GM19193 (cell line): ENCODE data around the gene PODXL.

ENCODE experiments used
- POLR2A ChIP-seq: IDR thresholded peaks from 4 replicates; pipeline ENCODE4 v1.6.1; 2011; ENCODE audit not compliant: insufficient read depth, insufficient read length; ENCODE audit errors: extremely low read depth

The PODXL gene

DNA sequence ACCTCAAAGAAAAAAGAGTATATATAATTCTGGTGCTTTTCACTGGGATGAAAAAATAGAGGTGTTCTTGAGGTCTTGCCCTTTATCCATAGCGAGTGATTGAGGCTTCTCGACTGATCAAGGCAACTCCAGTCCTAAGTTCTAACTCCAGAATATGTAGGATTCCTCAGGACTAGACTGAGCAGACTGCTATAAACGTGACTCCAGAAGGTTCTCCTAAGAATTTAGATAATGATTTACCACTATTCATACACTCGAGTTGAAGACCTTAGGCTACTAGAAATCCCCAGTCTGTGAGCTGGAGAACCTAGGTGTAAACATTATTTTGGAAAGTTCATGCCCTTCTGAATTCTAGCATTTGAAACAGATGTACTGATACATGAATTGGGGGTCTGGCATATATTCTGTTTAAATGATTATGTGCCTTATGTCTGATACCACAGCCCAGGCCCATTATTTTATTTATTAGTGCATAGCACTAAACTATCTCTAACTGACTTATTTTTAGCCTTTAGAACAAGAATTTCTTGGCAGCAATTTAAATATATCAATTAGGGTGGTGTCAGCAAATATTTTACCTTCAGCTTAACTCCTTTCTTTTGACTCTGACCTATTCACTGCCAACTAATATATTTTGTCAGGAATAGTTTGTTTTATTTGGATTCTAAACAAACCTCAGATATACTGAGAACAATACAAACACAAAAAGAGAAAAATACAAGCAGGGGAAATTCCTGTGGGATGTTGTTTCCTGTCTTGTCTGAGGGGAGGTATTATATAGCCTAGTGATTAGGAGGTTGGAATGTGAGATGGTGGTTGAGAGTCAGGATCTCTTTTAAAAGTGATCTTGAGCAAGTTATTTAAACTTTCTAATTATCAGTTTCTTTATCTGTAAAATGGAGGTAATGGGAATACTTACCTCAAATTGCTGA lies 75.8 kb downstream of the PODXL start:
- TF ChIP-seq POLR2A = no peak

DNA sequence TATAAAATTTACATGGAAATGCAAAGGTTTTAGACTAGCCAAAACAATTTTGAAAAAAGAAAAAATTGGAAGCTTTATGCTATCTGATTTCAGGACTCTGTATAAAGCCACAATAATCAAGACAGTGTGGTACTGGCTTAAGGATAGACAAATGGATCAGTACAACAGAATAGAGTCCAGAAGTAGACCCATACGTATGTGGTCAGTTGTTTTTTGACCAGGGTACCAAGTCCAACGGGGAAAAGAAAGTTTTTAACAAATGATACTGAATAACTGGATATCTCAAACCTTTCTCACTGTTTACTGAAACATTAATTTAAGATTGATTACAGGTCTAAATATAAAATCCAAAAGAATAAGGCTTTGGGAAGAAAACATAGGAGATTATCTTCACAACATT lies 79.7 kb downstream of the PODXL start:
- TF ChIP-seq POLR2A = no peak

DNA sequence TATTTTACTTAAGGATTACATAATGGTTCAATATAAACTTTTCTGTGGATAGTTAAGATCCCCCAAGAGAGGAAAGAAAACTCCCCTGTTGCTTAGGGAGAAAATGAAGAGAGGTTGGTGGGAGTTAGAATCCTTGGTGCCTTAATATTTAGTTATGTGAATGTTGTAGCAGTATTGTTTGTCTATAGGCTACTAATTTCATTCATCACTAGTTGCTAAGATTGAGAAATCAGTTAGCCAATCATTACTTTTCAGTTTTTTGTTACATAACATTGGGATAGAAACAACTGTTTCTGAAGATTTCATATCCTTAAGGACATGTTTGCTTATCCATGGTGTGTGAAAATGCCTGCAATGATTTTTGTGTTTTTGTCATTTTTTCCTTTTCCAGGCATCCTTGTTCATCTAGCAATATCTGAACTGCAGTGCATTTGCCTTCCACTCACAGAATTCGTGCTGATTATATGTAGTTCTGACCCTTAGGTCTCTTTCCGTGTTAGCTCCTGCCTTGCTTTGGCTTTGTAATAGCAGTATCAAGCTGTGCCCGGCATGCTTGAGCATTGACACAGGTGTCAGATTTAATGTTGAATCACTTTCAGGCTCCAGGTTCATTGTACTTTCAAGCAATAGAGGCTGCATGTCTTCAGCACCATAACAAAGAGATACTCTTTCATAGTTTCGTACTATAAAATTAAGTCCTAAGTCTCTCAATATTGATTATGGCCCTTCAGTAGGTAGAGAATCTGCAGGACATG lies 85.0 kb downstream of the PODXL start:
- TF ChIP-seq POLR2A = no peak

DNA sequence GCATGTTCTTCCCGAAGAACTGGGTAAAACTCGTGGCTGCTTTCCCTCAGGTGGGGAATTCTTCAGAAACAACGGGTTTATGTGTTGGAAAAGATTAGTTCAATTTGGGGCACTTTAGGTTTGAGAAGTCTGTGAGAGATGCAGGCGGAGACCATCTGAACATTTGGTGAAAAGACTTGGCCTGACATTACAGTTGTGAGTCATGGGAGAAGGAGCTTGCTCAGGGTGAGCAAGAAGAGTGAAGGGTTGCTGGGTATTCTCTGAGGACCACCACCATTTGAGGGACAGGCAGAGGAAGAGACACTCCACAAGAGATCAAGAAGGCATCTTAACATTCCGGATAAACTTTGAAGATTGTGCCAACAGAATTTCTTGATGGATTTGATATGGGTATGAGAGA lies 88.6 kb downstream of the PODXL start:
- no peak for TF ChIP-seq POLR2A

DNA sequence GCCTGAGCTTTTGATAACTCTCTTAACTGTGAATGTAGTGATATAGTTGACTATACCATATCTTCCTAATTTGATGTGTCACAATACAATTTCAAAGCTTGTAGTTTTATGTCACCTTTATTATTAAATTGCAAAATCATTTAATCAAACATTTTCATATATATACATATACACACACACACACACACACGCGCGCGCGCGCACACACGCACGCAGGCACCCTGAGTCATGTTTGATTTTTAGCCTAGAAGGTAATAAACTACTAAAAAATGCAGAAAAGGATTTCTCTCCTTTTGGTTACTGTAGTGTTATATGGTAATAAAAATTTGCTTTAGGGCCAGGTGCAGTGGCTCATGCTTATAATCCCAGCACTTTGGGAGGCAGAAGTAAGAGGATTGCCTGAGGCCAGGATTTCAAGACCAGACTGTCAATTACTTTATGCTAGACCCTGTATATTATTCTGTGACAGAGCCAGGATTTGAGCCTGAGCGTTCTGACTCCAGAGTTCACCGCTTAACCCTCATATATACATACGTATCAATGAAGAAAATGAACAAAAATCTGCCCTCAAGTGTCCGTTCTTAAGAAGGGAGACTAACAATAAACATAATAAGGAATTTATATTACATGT lies 89.6 kb downstream of the PODXL start:
- no peak for TF ChIP-seq POLR2A

DNA sequence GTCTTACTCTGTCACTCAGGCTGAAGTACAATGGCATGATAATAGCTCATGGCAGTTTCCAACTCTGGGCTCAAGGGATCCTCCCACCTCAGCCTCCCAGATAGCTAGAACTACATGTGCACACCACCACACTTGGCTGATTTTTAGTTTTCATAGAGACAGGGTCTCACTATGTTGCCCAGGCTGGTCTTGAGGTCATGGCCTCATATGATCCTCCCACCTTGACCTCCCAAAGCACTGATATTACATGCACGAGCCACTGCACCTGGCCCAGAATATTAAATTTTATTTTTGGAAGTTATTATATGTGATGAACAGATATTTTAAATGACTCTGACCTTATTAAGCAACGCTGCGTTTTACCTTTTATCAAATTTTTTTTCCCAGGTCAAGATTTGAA lies 94.4 kb downstream of the PODXL start:
- TF ChIP-seq POLR2A = no peak

DNA sequence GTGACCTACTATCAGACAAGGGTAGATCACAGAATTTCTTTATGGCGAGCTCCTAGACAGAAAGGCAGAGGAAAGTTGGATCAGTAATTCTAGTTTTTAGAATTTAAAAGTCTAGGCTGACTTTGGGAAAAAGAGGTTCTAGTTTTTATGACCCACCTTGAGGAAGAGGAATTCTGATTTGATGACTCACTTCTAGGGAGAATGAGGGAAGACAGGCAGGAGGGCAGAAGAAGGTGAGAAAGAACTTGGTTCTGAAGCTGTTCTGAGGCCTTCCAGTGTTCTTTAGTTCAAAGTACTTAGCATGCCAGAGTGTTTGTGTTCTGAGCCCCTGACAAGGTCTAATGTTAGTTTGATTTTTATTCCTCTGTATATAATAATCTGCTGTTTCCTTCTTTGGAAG lies 97.2 kb downstream of the PODXL start:
- no peak for TF ChIP-seq POLR2A

DNA sequence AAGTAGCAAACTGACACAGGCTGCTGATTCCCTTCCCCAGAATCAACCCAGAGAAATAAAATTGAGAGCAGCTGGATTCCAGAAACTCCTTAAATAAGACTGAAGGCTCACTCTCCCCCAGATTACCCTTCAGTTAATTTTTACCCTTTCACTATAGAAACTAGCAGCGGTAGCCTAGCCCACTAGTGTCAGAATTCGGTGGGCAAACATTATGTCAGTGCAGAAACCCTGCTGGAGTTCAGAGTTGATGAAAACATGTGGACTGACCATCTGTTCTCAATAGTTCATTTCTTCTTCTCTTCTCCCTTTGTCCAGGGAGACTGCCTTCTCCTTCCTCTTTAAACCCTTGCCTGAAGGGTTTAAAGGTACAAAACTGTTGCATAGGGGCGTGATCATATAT lies 100.1 kb downstream of the PODXL start:
- no peak for TF ChIP-seq POLR2A

DNA sequence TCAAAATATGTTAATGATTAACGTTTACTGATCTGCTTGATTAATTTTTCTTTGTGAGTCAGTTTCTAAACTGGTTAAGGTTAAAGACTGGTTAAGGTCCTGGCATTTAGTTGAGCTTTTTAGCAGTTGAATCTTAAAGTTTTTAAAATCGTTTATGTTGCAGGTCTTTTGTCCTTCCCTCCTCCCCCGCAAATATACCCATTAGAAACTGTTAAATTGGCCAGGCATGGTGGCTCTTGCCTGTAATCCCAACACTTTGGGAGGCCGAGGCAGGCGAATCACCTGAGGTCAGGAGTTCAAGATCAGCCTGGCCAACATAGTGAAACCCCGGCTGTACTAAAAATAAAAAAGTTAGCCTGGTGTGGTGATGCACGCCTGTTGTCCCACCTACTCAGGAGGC lies 100.9 kb downstream of the PODXL start:
- TF ChIP-seq POLR2A = no peak

DNA sequence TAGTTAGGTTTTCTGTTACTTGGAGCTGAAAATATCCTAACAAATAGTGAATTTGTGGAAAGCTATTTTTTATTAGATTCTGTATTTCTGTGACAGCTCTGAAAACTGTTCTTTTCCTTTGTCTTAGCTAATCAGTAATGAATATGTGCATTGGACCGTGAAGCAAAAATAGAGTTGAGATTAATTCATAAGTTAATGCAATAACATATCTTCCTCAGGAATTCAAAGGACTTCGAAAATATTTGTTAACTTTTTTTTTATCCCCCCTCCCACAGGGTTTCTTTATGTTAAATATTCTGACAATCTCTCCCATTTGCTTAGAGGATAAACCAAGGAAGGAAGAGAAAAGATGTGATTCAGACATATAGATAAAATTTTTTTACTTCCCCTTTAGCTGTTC lies 101.4 kb downstream of the PODXL start:
- no peak for TF ChIP-seq POLR2A

DNA sequence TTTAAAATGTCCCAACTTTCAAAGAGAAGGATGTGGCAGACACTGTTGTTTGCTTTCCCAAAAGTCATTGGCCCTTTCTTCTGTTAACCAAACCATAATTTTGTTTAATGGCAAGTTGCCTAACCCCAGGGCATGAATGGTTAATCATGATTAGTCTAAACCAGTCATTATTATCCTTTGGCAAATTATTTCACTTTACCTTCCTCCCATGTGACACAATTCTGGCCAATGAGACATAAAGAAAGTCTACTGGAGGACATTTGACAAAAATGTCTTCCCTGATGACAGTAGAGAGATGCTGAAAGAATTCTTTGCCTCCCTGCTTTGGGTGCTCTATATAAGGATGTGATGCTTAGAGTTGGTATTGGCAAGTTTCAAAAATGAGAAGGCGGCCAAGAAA lies 101.9 kb downstream of the PODXL start:
- no peak for TF ChIP-seq POLR2A
